RWPE1 (cell line): ENCODE measurements around the gene ANAPC10.

Source experiments
- CTCF ChIA-PET: fragments of 350-600 bp; sonication (Branson Sonifier 250); formaldehyde crosslinking; extraction: SDS; loops from one replicate; lab custom pipeline; 2021; lab: Yijun Ruan, JAX
- POLR2A ChIA-PET: fragments of 400-600 bp; formaldehyde crosslinking; extraction: SDS; loops from one replicate; lab custom pipeline; 2020; ENCODE audit warnings: antibody characterized with exemption; ENCODE audit not compliant: low non-redundant PET; lab: Yijun Ruan, JAX
- DNase-seq: peaks from one replicate; pipeline ENCODE4 v3.0.0; 2012; ENCODE audit warnings: low spot score
- H3K27ac ChIP-seq: fragments of 450-650 bp; 2 replicates; pipeline ENCODE4 v1.5.1; 2017
- TF ChIP-seq, protein P1 (sequence below): fragments of 450-650 bp; conservative IDR thresholded peaks from 2 replicates; pipeline ENCODE4 v1.5.1; 2017; ENCODE audit warnings: low read depth, mild to moderate bottlenecking

Gene ANAPC10

GRCh38 chr4:145098675-145099037 lies 660 bp upstream of the ANAPC10 start:
- ChIA-PET CTCF (no interaction called here), POLR2A (no interaction called here)
- peak; percentile 61 for DNase-seq
- TF ChIP-seq, protein P1, sequence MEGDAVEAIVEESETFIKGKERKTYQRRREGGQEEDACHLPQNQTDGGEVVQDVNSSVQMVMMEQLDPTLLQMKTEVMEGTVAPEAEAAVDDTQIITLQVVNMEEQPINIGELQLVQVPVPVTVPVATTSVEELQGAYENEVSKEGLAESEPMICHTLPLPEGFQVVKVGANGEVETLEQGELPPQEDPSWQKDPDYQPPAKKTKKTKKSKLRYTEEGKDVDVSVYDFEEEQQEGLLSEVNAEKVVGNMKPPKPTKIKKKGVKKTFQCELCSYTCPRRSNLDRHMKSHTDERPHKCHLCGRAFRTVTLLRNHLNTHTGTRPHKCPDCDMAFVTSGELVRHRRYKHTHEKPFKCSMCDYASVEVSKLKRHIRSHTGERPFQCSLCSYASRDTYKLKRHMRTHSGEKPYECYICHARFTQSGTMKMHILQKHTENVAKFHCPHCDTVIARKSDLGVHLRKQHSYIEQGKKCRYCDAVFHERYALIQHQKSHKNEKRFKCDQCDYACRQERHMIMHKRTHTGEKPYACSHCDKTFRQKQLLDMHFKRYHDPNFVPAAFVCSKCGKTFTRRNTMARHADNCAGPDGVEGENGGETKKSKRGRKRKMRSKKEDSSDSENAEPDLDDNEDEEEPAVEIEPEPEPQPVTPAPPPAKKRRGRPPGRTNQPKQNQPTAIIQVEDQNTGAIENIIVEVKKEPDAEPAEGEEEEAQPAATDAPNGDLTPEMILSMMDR = no peak
- peak overlapping the region; percentile 95 for H3K27ac ChIP-seq

DNA sequence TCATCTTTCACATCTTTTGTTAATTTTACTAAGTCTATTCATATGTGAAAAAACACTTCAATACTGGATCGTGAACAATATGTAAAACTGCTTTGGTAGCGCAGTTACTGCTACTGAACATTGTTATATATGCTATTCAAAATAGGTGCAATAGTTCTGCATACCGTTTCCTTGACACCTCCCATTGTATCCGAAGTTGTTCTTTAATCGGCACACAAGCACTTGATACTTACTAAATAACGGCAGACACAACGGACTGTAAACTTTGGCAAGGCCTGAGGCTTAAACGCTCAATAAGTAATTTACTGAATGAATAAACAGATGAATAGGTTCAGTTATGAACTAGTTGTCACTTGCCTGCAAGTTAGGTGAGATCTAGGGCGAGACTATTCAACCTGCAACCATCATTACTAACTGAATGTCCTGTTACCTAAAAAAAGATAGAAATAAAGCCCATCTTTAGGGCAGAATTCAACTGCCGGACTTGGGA lies 620 bp downstream of the ANAPC10 start:
- peak overlapping the region; percentile 95 for H3K27ac ChIP-seq
- no peak for DNase-seq
- CTCF ChIA-PET = interaction anchor here (0.5 to 0.7 kb wide), 2 partner anchors 114 to 953 kb away, joined by 3 read pairs; no protein-coding TSS in a partner anchor
- TF ChIP-seq, protein P1 = no peak
- POLR2A ChIA-PET = interaction anchor here (0.6 kb wide), 1 partner anchor 66 kb away, joined by 4 read pairs; no protein-coding TSS in a partner anchor

DNA sequence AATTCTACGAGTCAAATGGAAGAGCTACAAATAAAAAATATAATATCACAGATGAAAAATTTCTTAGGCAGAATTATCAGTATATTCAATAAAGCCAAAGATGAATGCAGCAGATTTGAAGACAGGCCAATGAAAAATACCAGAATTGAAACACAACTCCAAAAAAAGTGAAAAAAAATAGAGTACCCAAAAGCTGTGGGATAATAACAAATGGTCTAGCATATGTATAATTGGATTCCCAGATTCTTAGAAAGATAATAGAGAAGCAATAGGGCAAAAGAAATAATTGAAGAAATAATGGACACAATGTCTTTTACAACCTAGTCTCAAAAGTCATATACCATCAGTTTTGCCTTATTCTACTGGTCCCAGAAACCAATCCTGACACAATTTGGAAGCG lies 4.4 kb downstream of the ANAPC10 start:
- DNase-seq = no peak
- no peak overlapping the region for H3K27ac ChIP-seq
- ChIA-PET POLR2A (no interaction called here), CTCF (interaction anchor here (0.7 kb wide), 1 partner anchor 1858 kb away, joined by 5 read pairs; no protein-coding TSS in a partner anchor)
- TF ChIP-seq, protein P1 = no peak

DNA sequence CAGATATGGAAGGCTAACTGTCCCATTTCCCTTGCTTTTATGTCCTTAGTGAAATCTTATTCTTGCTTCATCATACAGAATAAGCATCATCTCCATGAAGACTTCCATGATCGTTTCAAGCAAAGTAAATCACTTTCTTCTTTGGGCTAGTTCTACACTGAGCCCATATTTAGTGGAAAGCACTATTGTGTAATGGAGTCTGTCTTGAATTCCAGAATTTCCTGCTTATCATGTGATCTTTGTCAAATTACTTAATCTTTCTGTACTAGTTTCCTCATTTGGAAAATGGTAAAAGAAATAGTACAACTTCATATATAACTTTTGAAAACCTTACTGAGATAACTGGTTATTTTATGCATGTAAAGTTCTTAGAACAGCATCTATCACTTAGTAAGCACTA lies 7.6 kb downstream of the ANAPC10 start:
- POLR2A ChIA-PET = no interaction called here

DNA sequence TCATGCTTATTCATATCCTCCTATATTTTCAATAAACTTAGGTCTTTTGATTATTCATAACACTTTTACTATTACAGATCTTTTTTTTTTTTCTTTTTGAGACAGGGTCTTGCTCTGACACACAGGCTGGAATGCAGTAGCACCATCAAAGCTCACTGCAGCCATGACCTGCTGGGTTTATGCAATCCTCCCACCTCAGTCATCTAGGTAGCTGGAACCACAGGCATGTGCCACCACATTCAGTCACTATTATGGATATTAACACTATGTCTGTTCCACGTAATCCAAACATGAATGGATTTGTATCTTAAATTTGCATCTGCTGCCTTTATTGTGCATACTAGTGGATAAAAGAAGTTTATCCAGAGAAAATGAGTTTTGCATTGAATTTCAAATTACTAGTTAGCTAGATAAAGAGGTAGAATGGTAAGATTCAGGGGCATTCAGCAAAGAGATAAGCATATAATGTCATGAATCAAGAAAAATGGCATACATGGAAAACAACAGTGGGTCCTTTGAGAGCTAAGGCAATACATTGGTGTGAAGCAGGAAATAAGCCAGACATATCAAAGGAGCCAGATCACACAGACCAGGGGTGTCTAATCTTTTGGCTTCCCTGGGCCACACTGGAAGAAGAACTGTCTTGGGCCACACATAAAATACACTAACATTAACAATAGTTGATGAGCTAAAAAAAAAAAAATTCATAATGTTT lies 13.9 kb downstream of the ANAPC10 start:
- H3K27ac ChIP-seq = no peak overlapping the region
- no peak for DNase-seq
- ChIA-PET CTCF (interaction anchor here (0.6 kb wide), 1 partner anchor 920 kb away, joined by 3 read pairs; no protein-coding TSS in a partner anchor), POLR2A (no interaction called here)
- TF ChIP-seq, protein P1 = no peak

More for the DNA sequence above, 7.6 kb downstream of the ANAPC10 start:
- TF ChIP-seq, protein P1 = no peak
- DNase-seq = no peak
- H3K27ac ChIP-seq = no peak overlapping the region
- CTCF ChIA-PET = no interaction called here

DNA sequence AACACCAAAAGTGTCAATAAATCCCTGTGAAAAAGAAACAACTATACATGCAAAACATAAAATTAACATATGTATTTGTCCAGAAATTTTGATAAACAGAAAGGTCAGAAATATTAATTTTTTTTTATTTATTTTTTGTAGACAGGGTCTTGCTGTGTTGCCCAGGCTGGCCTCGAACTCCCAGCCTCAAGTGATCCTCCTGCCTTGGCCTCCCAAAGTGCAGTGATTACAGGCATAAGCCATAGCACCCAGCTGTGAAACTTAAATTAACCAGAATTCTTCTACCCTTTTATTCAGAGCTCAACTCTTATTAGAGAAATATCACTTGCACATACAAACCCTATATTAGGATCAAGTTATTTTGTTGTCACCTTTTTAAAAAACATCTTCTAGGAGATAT lies 16.2 kb downstream of the ANAPC10 start:
- TF ChIP-seq, protein P1 = no peak

More for the DNA sequence above, 16.2 kb downstream of the ANAPC10 start:
- POLR2A ChIA-PET = no interaction called here
- CTCF ChIA-PET = interaction anchor here (0.6 to 0.7 kb wide), 3 partner anchors 192 to 1569 kb away, joined by 4 to 7 read pairs (median 6); no protein-coding TSS in a partner anchor
- no peak overlapping the region for H3K27ac ChIP-seq
- DNase-seq = no peak
